Small intestine (tissue), 7 donors: ENCODE measurements around the gene G3BP1. TPM values are rescaled to one million over a fixed set of nuclear protein-coding genes. Genes with fewer than 3 reads are reported as not detected.
"Not testable (repeated sequence)": the region's sequence is repeated elsewhere in the genome, so short reads cannot be mapped to it uniquely, and the experiment has no call there.

ENCODE experiments used
- DNase-seq, 2 donors: peaks; one replicate each; pipeline versions ENCODE4 v3.0.0 to v3.0.0-alpha.2; 2013
- FAIRE-seq: peaks from 2 replicates; lab custom pipeline; 2012; peaks lifted over from hg19 to GRCh38; lab: Jason Lieb, UNC
- H3K27ac ChIP-seq, 3 donors: one replicate each; pipeline ENCODE4 v1.5.1; 2013; ENCODE audit warnings: low read length in 2 of 3, mild to moderate bottlenecking in 2 of 3, control low read depth in 1 of 3, inconsistent platforms in 1 of 3, low read depth in 1 of 3, moderate library complexity in 1 of 3
- H3K27me3 ChIP-seq, 3 donors: one replicate each; pipeline ENCODE4 v1.6.1; 2013; ENCODE audit warnings: low read length in 3 of 3, inconsistent platforms in 1 of 3; ENCODE audit not compliant: control insufficient read depth in 3 of 3, insufficient read depth in 3 of 3
- H3K36me3 ChIP-seq, 3 donors: one replicate each; pipeline ENCODE4 v1.6.1; 2013; ENCODE audit warnings: low read length in 3 of 3, inconsistent platforms in 1 of 3, low read depth in 1 of 3, mild to moderate bottlenecking in 1 of 3, moderate library complexity in 1 of 3; ENCODE audit not compliant: control insufficient read depth in 3 of 3, insufficient read depth in 2 of 3
- H3K4me1 ChIP-seq, 3 donors: one replicate each; pipeline ENCODE4 v1.6.1; 2013; ENCODE audit warnings: low read length in 2 of 3, inconsistent platforms in 1 of 3, low read depth in 1 of 3, mild to moderate bottlenecking in 1 of 3, moderate library complexity in 1 of 3; ENCODE audit not compliant: control insufficient read depth in 3 of 3, insufficient read depth in 2 of 3
- H3K4me3 ChIP-seq, 3 donors: one replicate each; pipeline ENCODE4 v1.5.1; 2013; ENCODE audit warnings: low read length in 3 of 3, control low read depth in 1 of 3, inconsistent platforms in 1 of 3, low read depth in 1 of 3, mild to moderate bottlenecking in 1 of 3, moderate library complexity in 1 of 3
- H3K9me3 ChIP-seq, 2 donors: one replicate each; pipeline ENCODE4 v1.6.1; 2013; ENCODE audit warnings: low read depth in 1 of 2, low read length in 1 of 2; ENCODE audit not compliant: control insufficient read depth in 2 of 2, insufficient read depth in 1 of 2
- WGBS, 3 donors: extraction: QIAGEN DNeasy Blood & Tissue Kit; methylation state at CpG; one replicate each; pipeline ENCODE4 v1.1.7; 2013; 5-methylcytosine and 5-hydroxymethylcytosine counted together
- polyA plus RNA-seq, 4 donors: library from polyadenylated mRNA; stranded (reverse) in 3 of 4; unstranded in 1 of 4; fragments of 200-250 nt in 3 of 4; fragments of 120-200 nt in 1 of 4; gene quantifications; one replicate each; pipeline versions ENCODE4 v1.2.1 to v1.2.3, GENCODE V29; 2013
- donor health status: healthy with polysubstance abuse.
- donor health status: control.
- donor health status: control.
- donor health status: Bipolar disorder and iron deficiency.
- donor health status: healthy.

The G3BP1 gene
- polyA plus RNA-seq, 4 donors: 11.9 to 112 (median 26.0) TPM

- Histone ChIP-seq H3K36me3 (peaks cover 0 to 10% (median 0%) of the 10 kb centered on the region in 3 donors), H3K4me3 (peak overlapping the region in 2 of 3 donors; percentile 37 to 65), H3K9me3 (no peaks in the 10 kb centered on the region), H3K4me1 (peaks cover 3 to 24% (median 15%) of the 10 kb centered on the region in 3 donors), H3K27me3 (no peaks in the 10 kb centered on the region), H3K27ac (peak overlapping the region in 1 of 3 donors; percentile 88)
- DNase-seq: peak in 1 of 2 donors; percentile 24
- 1 to 8% (median 1%) methylated on average over 3 of the region's 3 CpGs for WGBS, 3 donors
- FAIRE-seq: no peak
These were observed 2.2 kb downstream of the G3BP1 start for GRCh38 chr5:151773951-151774350.

GRCh38 chr5:151775025-151775606 is 3.4 kb downstream of the G3BP1 start:
- no peak overlapping the region for H3K4me3 ChIP-seq
- FAIRE-seq: no peak

GRCh38 chr5:151779531-151780125 is 7.9 kb downstream of the G3BP1 start:
- Histone ChIP-seq H3K36me3 (peaks cover 0 to 13% (median 0%) of the 10 kb centered on the region in 3 donors), H3K27me3 (no peaks in the 10 kb centered on the region), H3K27ac (no peak overlapping the region), H3K4me1 (peaks cover 2 to 12% (median 11%) of the 10 kb centered on the region in 3 donors), H3K9me3 (no peaks in the 10 kb centered on the region), H3K4me3 (no peak overlapping the region)
- 65 to 71% (median 69%) methylated on average over 3 of the region's 3 CpGs for WGBS, 3 donors
- DNase-seq (no peak), FAIRE-seq (no peak)

More at GRCh38 chr5:151775025-151775606, 3.4 kb downstream of the G3BP1 start:
- Histone ChIP-seq H3K27ac (no peak overlapping the region), H3K27me3 (no peaks in the 10 kb centered on the region), H3K9me3 (no peaks in the 10 kb centered on the region), H3K36me3 (peaks cover 0 to 10% (median 0%) of the 10 kb centered on the region in 3 donors), H3K4me1 (peaks cover 3 to 21% (median 14%) of the 10 kb centered on the region in 3 donors)
- WGBS, 3 donors: 13 to 34% (median 13%) methylated on average over 3 of the region's 3 CpGs
- no peak for DNase-seq

- H3K36me3 ChIP-seq: peaks cover 0 to 13% (median 0%) of the 10 kb centered on the region in 3 donors
- no peaks in the 10 kb centered on the region for H3K9me3 ChIP-seq
- FAIRE-seq: no peak
- H3K27me3 ChIP-seq: no peaks in the 10 kb centered on the region
- H3K4me1 ChIP-seq: peaks cover 0 to 11% (median 8%) of the 10 kb centered on the region in 3 donors
- H3K4me3 ChIP-seq: no peak overlapping the region
- WGBS, 3 donors: 90 to 92% (median 90%) methylated on average over 11 of the region's 11 CpGs
- no peak overlapping the region for H3K27ac ChIP-seq
- DNase-seq: no peak
These were observed 8.6 kb downstream of the G3BP1 start for GRCh38 chr5:151780348-151780747.

- WGBS, 3 donors: 27 to 40% (median 37%) methylated on average over 1 of the region's 1 CpG
- H3K27ac ChIP-seq: no peak overlapping the region
- DNase-seq: no peak
- H3K9me3 ChIP-seq: no peaks in the 10 kb centered on the region
- peaks cover 0 to 9% (median 8%) of the 10 kb centered on the region in 3 donors for H3K4me1 ChIP-seq
- no peak for FAIRE-seq
- H3K27me3 ChIP-seq: no peaks in the 10 kb centered on the region
- no peak overlapping the region for H3K4me3 ChIP-seq
- H3K36me3 ChIP-seq: peaks cover 0 to 16% (median 0%) of the 10 kb centered on the region in 3 donors
These were observed 9.4 kb downstream of the G3BP1 start for GRCh38 chr5:151781201-151781600.

GRCh38 chr5:151783664-151784063 is 11.9 kb downstream of the G3BP1 start:
- WGBS, 3 donors: 94% methylated on average over 16 of the region's 16 CpGs
- not testable (repeated sequence) for H3K27me3 ChIP-seq, H3K27ac ChIP-seq, FAIRE-seq, DNase-seq, H3K4me3 ChIP-seq, H3K9me3 ChIP-seq, H3K4me1 ChIP-seq
- peaks cover 2 to 24% (median 2%) of the 10 kb centered on the region in 3 donors for H3K36me3 ChIP-seq

GRCh38 chr5:151784141-151784540 is 12.4 kb downstream of the G3BP1 start:
- no peak for FAIRE-seq
- DNase-seq: no peak
- Histone ChIP-seq H3K4me3 (no peak overlapping the region), H3K9me3 (no peaks in the 10 kb centered on the region), H3K27ac (no peak overlapping the region), H3K4me1 (peaks cover 0 to 4% (median 4%) of the 10 kb centered on the region in 3 donors), H3K36me3 (peaks cover 2 to 26% (median 2%) of the 10 kb centered on the region in 3 donors), H3K27me3 (no peaks in the 10 kb centered on the region)
- WGBS, 3 donors: 46 to 60% (median 55%) methylated on average over 3 of the region's 3 CpGs

GRCh38 chr5:151786468-151786867 is 14.7 kb downstream of the G3BP1 start:
- H3K36me3 ChIP-seq: peaks cover 5 to 36% (median 7%) of the 10 kb centered on the region in 3 donors
- no peak overlapping the region for H3K27ac ChIP-seq
- H3K9me3 ChIP-seq: no peaks in the 10 kb centered on the region
- DNase-seq: no peak
- 70 to 78% (median 74%) methylated on average over 4 of the region's 4 CpGs for WGBS, 3 donors
- no peaks in the 10 kb centered on the region for H3K27me3 ChIP-seq
- H3K4me1 ChIP-seq: peaks cover 0 to 4% (median under 1%) of the 10 kb centered on the region in 3 donors
- FAIRE-seq: no peak
- H3K4me3 ChIP-seq: no peak overlapping the region
